Lung microvascular endothelial cell (primary cell): Measurements from ENCODE around the gene OBSCN. TPM values are rescaled to one million over a fixed set of nuclear protein-coding genes. Genes with fewer than 3 reads are reported as not detected.
A peak's percentile ranks its signal among the peaks of the same experiment; 100 is the strongest.
"Not testable (repeated sequence)": the region's sequence is repeated elsewhere in the genome, so short reads cannot be mapped to it uniquely, and the experiment has no call there.

Experiments
- DNase-seq, 2 donors: peaks; one replicate each; pipeline versions ENCODE4 v3.0.0 to v3.0.0-alpha.2; 2010; ENCODE audit warnings: low read depth in 2 of 2
- total RNA-seq: library from RNA; depleted of rRNA; stranded (reverse); fragments of >200 nt; gene quantifications from 2 replicates; pipeline ENCODE4 v1.2.1, GENCODE V29; 2014

OBSCN gene
- total RNA-seq, 1 donor from 2014 or later = 9.5 TPM

GRCh38 chr1:228225165-228225710 is 17.4 kb downstream of the OBSCN start:
- DNase-seq = no peak

- DNase-seq = no peak
Measured at GRCh38 chr1:228225740-228226139, 17.9 kb downstream of the OBSCN start.

- no peak for DNase-seq
Measured at GRCh38 chr1:228226141-228226874, 18.5 kb downstream of the OBSCN start.

- DNase-seq = peak; percentile 43 to 52
Measured at GRCh38 chr1:228226956-228227791, 19.3 kb downstream of the OBSCN start.

- not testable (repeated sequence) for DNase-seq
Measured at GRCh38 chr1:228228147-228228546, 20.3 kb downstream of the OBSCN start.

GRCh38 chr1:228228601-228229074 is 20.8 kb downstream of the OBSCN start:
- peak; percentile 56 to 79 for DNase-seq

GRCh38 chr1:228231189-228231588 is 23.3 kb downstream of the OBSCN start:
- DNase-seq = no peak

- DNase-seq = no peak
Measured at GRCh38 chr1:228233136-228233535, 25.3 kb downstream of the OBSCN start.

- no peak for DNase-seq
Measured at GRCh38 chr1:228234921-228235320, 27.1 kb downstream of the OBSCN start.

GRCh38 chr1:228236744-228237143 is 28.9 kb downstream of the OBSCN start:
- DNase-seq = peak; percentile 75 to 81

GRCh38 chr1:228238007-228238406 is 30.2 kb downstream of the OBSCN start:
- DNase-seq = no peak

- no peak for DNase-seq
Measured at GRCh38 chr1:228238461-228238860, 30.6 kb downstream of the OBSCN start.

GRCh38 chr1:228240411-228241240 is 32.8 kb downstream of the OBSCN start:
- DNase-seq = no peak

GRCh38 chr1:228241259-228241658 is 33.4 kb downstream of the OBSCN start:
- no peak for DNase-seq

GRCh38 chr1:228242409-228242808 is 34.6 kb downstream of the OBSCN start:
- no peak for DNase-seq

- no peak for DNase-seq
Measured at GRCh38 chr1:228243093-228243492, 35.2 kb downstream of the OBSCN start.

GRCh38 chr1:228243989-228244388 is 36.1 kb downstream of the OBSCN start:
- DNase-seq = not testable (repeated sequence)

GRCh38 chr1:228245111-228245510 is 37.3 kb downstream of the OBSCN start:
- no peak for DNase-seq

GRCh38 chr1:228246216-228246900 is 38.5 kb downstream of the OBSCN start:
- no peak for DNase-seq

GRCh38 chr1:228249513-228250305 is 41.9 kb downstream of the OBSCN start:
- DNase-seq = no peak
